ENCODE results near the gene CPED1. TPM values are rescaled to one million over a fixed set of nuclear protein-coding genes. Genes with fewer than 3 reads are reported as not detected.
"Not testable (repeated sequence)": the region's sequence is repeated elsewhere in the genome, so short reads cannot be mapped to it uniquely, and the experiment has no call there.

The CPED1 gene
- total RNA-seq, 1 donor from 2014 or later, result 33.8 TPM

- Histone ChIP-seq H3K9me3 (replicated peaks) (peaks cover 5% of the 10 kb centered on the region), H3K4me3 (no peak overlapping the region), H3K4me1 (no peaks in the 10 kb centered on the region), H3K27ac (replicated peaks) (no peak overlapping the region), H3K36me3 (no peaks in the 10 kb centered on the region), H3K27me3 (ENCODE audit: low read depth) (no peaks in the 10 kb centered on the region)
- intact Hi-C loops (cut with micrococcal nuclease), result no loop called here
- TF ChIP-seq CTCF (IDR thresholded peaks at IDR 0.05; ENCODE audit: borderline replicate concordance), result no peak
- no peak for DNase-seq
Measured at GRCh38 chr7:121313793-121314676, 325.5 kb downstream of the CPED1 start.

GRCh38 chr7:121315170-121315569 is 326.7 kb downstream of the CPED1 start:
- DNase-seq; H3K27me3 ChIP-seq (ENCODE audit: low read depth); H3K4me1 ChIP-seq; H3K9me3 ChIP-seq (replicated peaks); intact Hi-C loops (cut with micrococcal nuclease); H3K4me3 ChIP-seq; H3K36me3 ChIP-seq; H3K27ac ChIP-seq (replicated peaks): not testable (repeated sequence)

GRCh38 chr7:121322460-121322859 is 333.9 kb downstream of the CPED1 start:
- no peaks in the 10 kb centered on the region for H3K9me3 ChIP-seq (replicated peaks)
- H3K4me1 ChIP-seq, result no peaks in the 10 kb centered on the region
- H3K27ac ChIP-seq (replicated peaks), result no peak overlapping the region
- intact Hi-C loops (cut with micrococcal nuclease), result no loop called here
- no peak overlapping the region for H3K4me3 ChIP-seq
- no peak for DNase-seq
- no peak for TF ChIP-seq CTCF (IDR thresholded peaks at IDR 0.05; ENCODE audit: borderline replicate concordance)
- peaks cover 45% of the 10 kb centered on the region for H3K27me3 ChIP-seq (ENCODE audit: low read depth)
- no peaks in the 10 kb centered on the region for H3K36me3 ChIP-seq

GRCh38 chr7:121323515-121324302 is 335.2 kb downstream of the CPED1 start:
- intact Hi-C loops (cut with micrococcal nuclease), result no loop called here
- Histone ChIP-seq H3K4me1 (peaks cover 2% of the 10 kb centered on the region), H3K27me3 (ENCODE audit: low read depth) (peaks cover 57% of the 10 kb centered on the region), H3K27ac (replicated peaks) (no peak overlapping the region), H3K36me3 (no peaks in the 10 kb centered on the region), H3K9me3 (replicated peaks) (no peaks in the 10 kb centered on the region), H3K4me3 (no peak overlapping the region)
- no peak for TF ChIP-seq CTCF (IDR thresholded peaks at IDR 0.05; ENCODE audit: borderline replicate concordance)
- no peak for DNase-seq

- TF ChIP-seq CTCF (IDR thresholded peaks at IDR 0.05; ENCODE audit: borderline replicate concordance), result no peak
- Histone ChIP-seq H3K27ac (replicated peaks) (no peak overlapping the region), H3K36me3 (no peaks in the 10 kb centered on the region), H3K27me3 (ENCODE audit: low read depth) (peaks cover 97% of the 10 kb centered on the region), H3K9me3 (replicated peaks) (no peaks in the 10 kb centered on the region), H3K4me1 (peaks cover 23% of the 10 kb centered on the region), H3K4me3 (no peak overlapping the region)
- intact Hi-C loops (cut with micrococcal nuclease), result no loop called here
- DNase-seq, result no peak
Measured at GRCh38 chr7:121327671-121328070, 339.2 kb downstream of the CPED1 start.
